IMR-90 (cell line): Measurements from ENCODE around the gene KLF13. TPM values are rescaled to one million over a fixed set of nuclear protein-coding genes. Genes with fewer than 3 reads are reported as not detected.

ENCODE experiments used
- ATAC-seq: fragments of 200-7000 bp; cut with Tn5 transposase; 2 replicates; pipeline ENCODE4 v1.9.1; 2020; ENCODE audit warnings: low read depth, mild to moderate bottlenecking, moderate library complexity
- BruUV-seq: library from RNA; stranded (reverse); fragments of 400-500 nt; replicated peaks from 2 replicates; lab custom pipeline; 2021; lab: Mats Ljungman, UMichigan
- CTCF ChIA-PET: fragments of 300-600 bp; formaldehyde crosslinking; extraction: SDS; loops from one replicate; lab custom pipeline; 2021; ENCODE audit warnings: antibody characterized with exemption; lab: Yijun Ruan, JAX
- POLR2A ChIA-PET: fragments of 300-600 bp; sonication (Branson Sonifier 250); formaldehyde crosslinking; loops from one replicate; lab custom pipeline; 2022; ENCODE audit warnings: antibody characterized with exemption; ENCODE audit not compliant: unreplicated experiment; lab: Charles Lee
- DNase-seq: peaks from one replicate; pipeline ENCODE4 v3.0.0; 2013
- H2AFZ ChIP-seq: replicated peaks from 2 replicates; pipeline ENCODE3; 2013; ENCODE audit warnings: low read length, mild to moderate bottlenecking; ENCODE audit not compliant: poor library complexity
- H2AK5ac ChIP-seq: 2 replicates; pipeline ENCODE4 v1.6.1; 2013; ENCODE audit warnings: low read depth, low read length, inconsistent platforms
- H2AK9ac ChIP-seq: replicated peaks from 2 replicates; pipeline ENCODE3; 2013; ENCODE audit warnings: mild to moderate bottlenecking, low read depth, low read length, moderate library complexity; ENCODE audit not compliant: poor library complexity
- H2BK120ac ChIP-seq: 2 replicates; pipeline ENCODE4 v1.6.1; 2013; ENCODE audit warnings: low read depth, low read length, inconsistent platforms
- H2BK15ac ChIP-seq: 3 replicates; pipeline ENCODE4 v1.6.1; 2013; ENCODE audit warnings: low read depth, low read length, inconsistent platforms
- H2BK20ac ChIP-seq: 2 replicates; pipeline ENCODE4 v1.6.1; 2013; ENCODE audit warnings: low read depth, mild to moderate bottlenecking, inconsistent platforms, low read length, moderate library complexity
- H2BK5ac ChIP-seq: 2 replicates; pipeline ENCODE4 v1.6.1; 2013; ENCODE audit warnings: mild to moderate bottlenecking, low read depth, low read length, inconsistent platforms; ENCODE audit not compliant: poor library complexity, severe bottlenecking
- H3K14ac ChIP-seq: replicated peaks from 2 replicates; pipeline ENCODE4 v1.6.1; 2013; ENCODE audit warnings: low read depth, low read length, inconsistent platforms
- H3K18ac ChIP-seq: 2 replicates; pipeline ENCODE4 v1.6.1; 2013; ENCODE audit warnings: low read depth, low read length, control low read depth
- H3K23ac ChIP-seq: 2 replicates; pipeline ENCODE4 v1.6.1; 2013; ENCODE audit warnings: low read depth, low read length, inconsistent platforms
- H3K27ac ChIP-seq: 2 replicates; pipeline ENCODE4 v1.5.1; 2013; ENCODE audit warnings: mild to moderate bottlenecking, control low read depth, low read length; ENCODE audit not compliant: insufficient read depth
- H3K27me3 ChIP-seq: 2 replicates; pipeline ENCODE4 v1.6.1; 2013; ENCODE audit warnings: low read length; ENCODE audit not compliant: control insufficient read depth, insufficient read depth
- H3K36me3 ChIP-seq: 2 replicates; pipeline ENCODE4 v1.6.1; 2013; ENCODE audit warnings: low read length, mixed read lengths; ENCODE audit not compliant: control insufficient read depth, insufficient read depth
- H3K4ac ChIP-seq: 2 replicates; pipeline ENCODE4 v1.6.1; 2013; ENCODE audit warnings: low read depth, low read length, inconsistent platforms
- H3K4me1 ChIP-seq: 2 replicates; pipeline ENCODE4 v1.6.1; 2013; ENCODE audit warnings: low read length, mixed read lengths; ENCODE audit not compliant: control insufficient read depth, insufficient read depth
- H3K4me2 ChIP-seq: 2 replicates; pipeline ENCODE4 v1.6.1; 2013; ENCODE audit warnings: low read depth, mild to moderate bottlenecking, control low read depth, low read length, moderate library complexity
- H3K4me3 ChIP-seq: 2 replicates; pipeline ENCODE4 v1.5.1; 2013; ENCODE audit warnings: low read depth, mild to moderate bottlenecking, control low read depth, low read length, moderate library complexity; ENCODE audit not compliant: insufficient read depth
- H3K56ac ChIP-seq: 2 replicates; pipeline ENCODE4 v1.6.1; 2013; ENCODE audit warnings: low read length, inconsistent platforms; ENCODE audit not compliant: insufficient read depth; ENCODE audit errors: extremely low read depth
- H3K79me1 ChIP-seq, 2 experiments: 2 replicates each; pipeline ENCODE4 v1.6.1; 2013; ENCODE audit warnings: low read length in 2 of 2, inconsistent platforms in 1 of 2, low read depth in 1 of 2
- H3K9ac ChIP-seq: 2 replicates; pipeline ENCODE4 v1.6.1; 2013; ENCODE audit warnings: low read depth, low read length, control low read depth
- H3K9me1 ChIP-seq: 2 replicates; pipeline ENCODE4 v1.6.1; 2013; ENCODE audit warnings: low read length, inconsistent platforms; ENCODE audit not compliant: insufficient read depth
- H3K9me3 ChIP-seq: 2 replicates; pipeline ENCODE4 v1.6.1; 2013; ENCODE audit warnings: low read length; ENCODE audit not compliant: control insufficient read depth, insufficient read depth
- H4K20me1 ChIP-seq: 2 replicates; pipeline ENCODE4 v1.6.1; 2013; ENCODE audit warnings: low read length, inconsistent platforms; ENCODE audit not compliant: insufficient read depth
- H4K5ac ChIP-seq: 2 replicates; pipeline ENCODE4 v1.6.1; 2013; ENCODE audit warnings: mild to moderate bottlenecking, low read depth, low read length, control low read depth
- H4K8ac ChIP-seq, 2 experiments: 2 replicates each; pipeline ENCODE4 v1.6.1; 2013; ENCODE audit warnings: low read depth in 2 of 2, low read length in 2 of 2, control low read depth in 1 of 2, inconsistent platforms in 1 of 2
- H4K91ac ChIP-seq: 2 replicates; pipeline ENCODE4 v1.6.1; 2013; ENCODE audit warnings: low read depth, low read length, inconsistent platforms; ENCODE audit not compliant: insufficient read depth
- BHLHE40 ChIP-seq: fragments of 150-350 bp; IDR thresholded peaks from 2 replicates; pipeline ENCODE4 v1.6.1; 2016; ENCODE audit warnings: mild to moderate bottlenecking, low read depth, low read length
- CEBPB ChIP-seq: IDR thresholded peaks from 2 replicates; pipeline ENCODE4 v1.6.1; 2012; ENCODE audit warnings: low read depth, low read length, improper control_type of control experiment
- CHD1 ChIP-seq: IDR thresholded peaks from 2 replicates; pipeline ENCODE4 v1.6.1; 2012; ENCODE audit warnings: low read depth, low read length, improper control_type of control experiment
- CTCF ChIP-seq: conservative IDR thresholded peaks from 2 replicates; pipeline ENCODE4 v1.5.1; 2012; ENCODE audit warnings: mild to moderate bottlenecking, low read depth, low read length, improper control_type of control experiment
- ELK1 ChIP-seq: fragments of 150-350 bp; IDR thresholded peaks from 2 replicates; pipeline ENCODE4 v1.6.1; 2016; ENCODE audit warnings: low read depth, mild to moderate bottlenecking, low read length, moderate library complexity, borderline replicate concordance
- FOS ChIP-seq: fragments of 150-350 bp; IDR thresholded peaks from 2 replicates; pipeline ENCODE4 v1.6.1; 2016; ENCODE audit warnings: low read depth, low read length
- MAFK ChIP-seq: IDR thresholded peaks from 2 replicates; pipeline ENCODE4 v1.6.1; 2012; ENCODE audit warnings: low read depth, low read length, improper control_type of control experiment
- MAZ ChIP-seq: IDR thresholded peaks from 2 replicates; pipeline ENCODE4 v1.6.1; 2012; ENCODE audit warnings: low read depth, mild to moderate bottlenecking, low read length, improper control_type of control experiment, moderate library complexity, borderline replicate concordance
- MXI1 ChIP-seq: IDR thresholded peaks from 2 replicates; pipeline ENCODE4 v1.6.1; 2012; ENCODE audit warnings: low read depth, mild to moderate bottlenecking, low read length, moderate library complexity, borderline replicate concordance
- NFE2L2 ChIP-seq: fragments of 150-350 bp; IDR thresholded peaks from 2 replicates; pipeline ENCODE4 v1.6.1; 2016; ENCODE audit warnings: low read depth, mild to moderate bottlenecking, low read length
- POLR2A ChIP-seq: IDR thresholded peaks from 2 replicates; pipeline ENCODE4 v1.6.1; 2012; ENCODE audit warnings: mild to moderate bottlenecking, low read depth, low read length
- RCOR1 ChIP-seq: IDR thresholded peaks from 2 replicates; pipeline ENCODE4 v1.6.1; 2012; ENCODE audit warnings: mild to moderate bottlenecking, low read length, improper control_type of control experiment; ENCODE audit not compliant: insufficient replicate concordance
- RFX5 ChIP-seq: IDR thresholded peaks from 2 replicates; pipeline ENCODE4 v1.8.0; 2012; ENCODE audit warnings: low read depth, mild to moderate bottlenecking, low read length, moderate library complexity
- SMC3 ChIP-seq: fragments of 150-350 bp; IDR thresholded peaks from 2 replicates; pipeline ENCODE4 v1.6.1; 2016; ENCODE audit warnings: low read depth, mild to moderate bottlenecking, antibody characterized with exemption, low read length, moderate library complexity
- USF2 ChIP-seq: fragments of 150-350 bp; IDR thresholded peaks from 2 replicates; pipeline ENCODE4 v1.6.1; 2017; ENCODE audit warnings: mild to moderate bottlenecking, antibody characterized with exemption, low read length, low read depth
- WGBS, 2 experiments: methylation state at CpG; one replicate each; pipeline versions ENCODE4 v1.1.5 to v1.1.7; 2013; ENCODE audit warnings: missing lambda C conversion rate in 2 of 2; ENCODE audit not compliant: insufficient read length in 1 of 2; ENCODE audit errors: extremely low coverage in 2 of 2; 5-methylcytosine and 5-hydroxymethylcytosine counted together
- dilution Hi-C: fragments of 300-500 bp; cut with HindIII; formaldehyde crosslinking; loops from one replicate; pipeline ENCODE4 v1.14.3; 2018; ENCODE audit warnings: low sequenced_read_pairs; ENCODE audit not compliant: unreplicated experiment
- in situ Hi-C: fragments of 300-500 bp; cut with MboI; formaldehyde crosslinking; loops from 3 replicates; pipeline ENCODE4 v1.14.3; 2019; ENCODE audit warnings: low sequenced_read_pairs, inconsistent platforms, mixed read lengths
- intact Hi-C: fragments of 100-400 bp; cut with micrococcal nuclease; formaldehyde crosslinking; loops from 2 replicates; pipeline ENCODE4 v1.10.0; 2022
- polyA plus RNA-seq, 3 experiments: library from polyadenylated mRNA; depleted of rRNA; stranded (reverse); fragments of >200 nt; gene quantifications; 2 replicates each; pipeline ENCODE4 v1.2.3, GENCODE V29; 2012; ENCODE audit warnings: low replicate concordance in 1 of 3
- total RNA-seq: library from RNA; depleted of rRNA; stranded (reverse); fragments of >200 nt; gene quantifications from 2 replicates; pipeline ENCODE4 v1.2.3, GENCODE V29; 2012

The KLF13 gene
- total and polyA plus RNA-seq, 2 of the 4 experiments (the other 2 are of a cell fraction) = 9.5 to 10.6 TPM

GRCh38 chr15:31297575-31298456, 28.8 kb upstream of the KLF13 start:
- no peak overlapping the region for H2AK9ac ChIP-seq
- POLR2A ChIA-PET = no interaction called here
- TF ChIP-seq MXI1 (no peak), SMC3 (no peak), ELK1 (no peak), RFX5 (no peak), NFE2L2 (no peak), CHD1 (no peak), USF2 (no peak), MAFK (no peak), RCOR1 (no peak), POLR2A (no peak), FOS (no peak), CTCF (no peak), CEBPB (no peak), MAZ (no peak), BHLHE40 (no peak)

More at GRCh38 chr15:31297575-31298456, 28.8 kb upstream of the KLF13 start:
- Histone ChIP-seq H2BK5ac (no peak overlapping the region), H3K4ac (no peak overlapping the region), H4K5ac (no peak overlapping the region), H2AK5ac (no peak overlapping the region), H3K9ac (no peak overlapping the region), H3K9me1 (no peaks in the 10 kb centered on the region), H2AFZ (no peak overlapping the region), H3K14ac (no peak overlapping the region), H3K79me1 (no peaks in the 10 kb centered on the region), H2BK20ac (no peak overlapping the region), H3K27me3 (peaks cover 22% of the 10 kb centered on the region), H4K20me1 (no peaks in the 10 kb centered on the region), H4K91ac (no peak overlapping the region), H3K56ac (no peak overlapping the region), H3K4me1 (no peaks in the 10 kb centered on the region; the same call in 1 of the 2 replicates), H3K9me3 (no peaks in the 10 kb centered on the region), H3K36me3 (no peaks in the 10 kb centered on the region), H3K23ac (no peak overlapping the region), H2BK15ac (no peak overlapping the region), H3K4me3 (no peak overlapping the region), H4K8ac (no peak overlapping the region), H2BK120ac (no peak overlapping the region), H3K27ac (no peak overlapping the region), H3K18ac (no peak overlapping the region), H3K4me2 (no peak overlapping the region)
- in situ Hi-C loops = no loop called here
- ATAC-seq = no peak
- intact Hi-C loops = no loop called here
- DNase-seq = no peak
- dilution Hi-C loops = no loop called here
- no TSS peak for BruUV-seq
- CTCF ChIA-PET = no interaction called here
- 37% methylated on average over 2 of the region's 14 CpGs; no CpG with 5 or more reads in 1 of the 2 experiments for WGBS, 2 experiments
